ENCODE data around the gene UBE2D4.
"Not testable (repeated sequence)": the region's sequence is repeated elsewhere in the genome, so short reads cannot be mapped to it uniquely, and the experiment has no call there.

GRCh38 chr7:43970698-43971097 lies 44.5 kb downstream of the UBE2D4 start:
- not testable (repeated sequence) for TF ChIP-seq POLR2AphosphoS5 (IDR thresholded peaks at IDR 0.05; ENCODE audit: insufficient read depth in 1 of 2, low read depth in 1 of 2); CTCF (IDR thresholded peaks at IDR 0.05)
